ENCODE results near the gene MGMT. TPM values are rescaled to one million over a fixed set of nuclear protein-coding genes. Genes with fewer than 3 reads are reported as not detected.

Gene MGMT
- total and polyA plus RNA-seq, 7 donors = 4.2 to 13.3 (median 7.5) TPM

DNA sequence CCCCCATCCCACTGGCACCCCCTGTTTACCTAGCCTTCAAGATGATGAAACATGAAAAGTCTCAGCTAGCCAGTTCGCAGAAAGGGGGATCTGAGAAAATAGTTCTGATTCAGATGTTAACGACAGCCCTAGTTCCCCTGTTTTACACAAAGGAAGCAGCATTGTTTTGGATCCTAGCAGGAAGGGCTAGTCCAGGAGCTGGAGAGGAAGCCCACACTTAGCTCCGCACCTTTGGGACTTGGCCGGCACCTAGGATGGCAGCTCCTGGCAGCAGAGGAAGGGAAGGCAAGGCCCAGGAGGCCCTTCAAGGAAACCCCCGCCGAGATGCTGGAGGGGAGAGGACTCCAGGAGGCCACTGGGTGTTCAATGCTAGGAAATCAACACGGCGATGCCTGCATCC lies 29.0 kb upstream of the MGMT start:
- TF ChIP-seq, protein P1, sequence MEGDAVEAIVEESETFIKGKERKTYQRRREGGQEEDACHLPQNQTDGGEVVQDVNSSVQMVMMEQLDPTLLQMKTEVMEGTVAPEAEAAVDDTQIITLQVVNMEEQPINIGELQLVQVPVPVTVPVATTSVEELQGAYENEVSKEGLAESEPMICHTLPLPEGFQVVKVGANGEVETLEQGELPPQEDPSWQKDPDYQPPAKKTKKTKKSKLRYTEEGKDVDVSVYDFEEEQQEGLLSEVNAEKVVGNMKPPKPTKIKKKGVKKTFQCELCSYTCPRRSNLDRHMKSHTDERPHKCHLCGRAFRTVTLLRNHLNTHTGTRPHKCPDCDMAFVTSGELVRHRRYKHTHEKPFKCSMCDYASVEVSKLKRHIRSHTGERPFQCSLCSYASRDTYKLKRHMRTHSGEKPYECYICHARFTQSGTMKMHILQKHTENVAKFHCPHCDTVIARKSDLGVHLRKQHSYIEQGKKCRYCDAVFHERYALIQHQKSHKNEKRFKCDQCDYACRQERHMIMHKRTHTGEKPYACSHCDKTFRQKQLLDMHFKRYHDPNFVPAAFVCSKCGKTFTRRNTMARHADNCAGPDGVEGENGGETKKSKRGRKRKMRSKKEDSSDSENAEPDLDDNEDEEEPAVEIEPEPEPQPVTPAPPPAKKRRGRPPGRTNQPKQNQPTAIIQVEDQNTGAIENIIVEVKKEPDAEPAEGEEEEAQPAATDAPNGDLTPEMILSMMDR (IDR thresholded peaks at IDR 0.05) = no peak
- DNase-seq (no peak), ATAC-seq (no peak)
- 73 to 80% (median 74%) methylated on average over 8 of the region's 8 CpGs for WGBS, 3 donors
- Histone ChIP-seq H3K9me3 (no peaks in the 10 kb centered on the region), H3K27me3 (ENCODE audit: insufficient read depth in 3 of 3, low read length in 2 of 3) (no peaks in the 10 kb centered on the region), H3K36me3 (ENCODE audit: insufficient read depth in 1 of 2, low read depth in 1 of 2) (no peaks in the 10 kb centered on the region), H3K27ac (no peak overlapping the region), H3K4me1 (no peaks in the 10 kb centered on the region), H3K4me3 (no peak overlapping the region)
- intact Hi-C loops (cut with DNase I) = no loop called here

DNA sequence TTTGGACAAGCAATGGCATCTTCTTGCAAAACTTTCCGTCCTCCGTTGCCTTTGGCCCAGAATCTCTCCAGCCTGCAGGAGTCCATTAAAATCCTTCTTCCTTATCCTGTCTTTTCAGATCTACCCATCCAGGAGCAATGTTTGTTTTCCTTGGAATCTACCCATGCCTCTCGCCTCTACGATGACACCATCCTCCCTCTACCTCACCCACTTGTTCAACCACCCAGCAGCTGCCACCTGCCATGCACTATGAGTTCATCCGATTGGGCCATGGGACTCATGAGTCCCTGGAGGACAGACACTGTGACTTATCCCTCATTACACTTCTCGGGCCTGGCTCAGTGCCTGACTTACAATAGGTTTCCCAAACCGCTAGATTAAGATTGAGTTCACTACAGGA lies 26.8 kb upstream of the MGMT start:
- 59 to 71% (median 61%) methylated on average over 7 of the region's 7 CpGs for WGBS, 3 donors
- H3K27ac ChIP-seq = no peak overlapping the region
- no peaks in the 10 kb centered on the region for H3K4me1 ChIP-seq
- TF ChIP-seq, protein P1 (IDR thresholded peaks at IDR 0.05) = no peak
- DNase-seq (no peak), ATAC-seq (no peak)
- H3K4me3 ChIP-seq = no peak overlapping the region
- intact Hi-C loops (cut with DNase I) = no loop called here
- no peaks in the 10 kb centered on the region for H3K27me3 ChIP-seq (ENCODE audit: insufficient read depth in 3 of 3, low read length in 2 of 3)
- no peaks in the 10 kb centered on the region for H3K36me3 ChIP-seq (ENCODE audit: insufficient read depth in 1 of 2, low read depth in 1 of 2)
- H3K9me3 ChIP-seq = no peaks in the 10 kb centered on the region

DNA sequence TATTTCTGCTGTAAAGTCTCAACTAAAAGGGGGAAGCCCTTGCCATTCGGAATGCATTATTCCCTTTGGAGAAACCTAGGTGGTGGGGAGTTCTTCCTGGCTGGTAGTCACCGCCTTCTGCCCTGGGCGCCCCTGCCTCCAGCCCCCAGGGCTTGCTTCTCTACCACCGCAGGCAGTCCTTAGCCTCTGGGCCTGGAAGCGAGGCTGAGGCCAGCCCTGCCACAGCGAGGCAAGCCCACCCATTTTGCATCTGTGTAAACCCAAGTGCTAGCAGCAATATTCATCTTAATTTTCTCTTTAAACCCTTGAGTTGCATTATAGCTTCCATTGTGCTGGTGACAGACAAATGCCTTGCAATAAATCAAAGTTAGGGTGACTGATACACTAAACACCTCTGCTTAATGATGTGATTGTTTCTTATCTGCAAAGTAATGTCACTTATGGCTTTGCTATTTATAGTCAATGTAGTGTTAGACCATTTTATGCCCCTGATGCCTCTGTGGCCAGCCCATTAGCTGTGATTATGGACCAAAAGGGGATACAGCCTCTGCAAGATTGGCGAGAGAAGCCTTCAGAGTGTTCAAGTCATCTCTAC lies 26.2 kb upstream of the MGMT start:
- DNase-seq (no peak), ATAC-seq (no peak)
- intact Hi-C loops (cut with DNase I) = no loop called here
- no peaks in the 10 kb centered on the region for H3K27me3 ChIP-seq (ENCODE audit: insufficient read depth in 3 of 3, low read length in 2 of 3)
- no peaks in the 10 kb centered on the region for H3K4me1 ChIP-seq
- 90 to 98% (median 93%) methylated on average over 7 of the region's 7 CpGs for WGBS, 3 donors
- no peaks in the 10 kb centered on the region for H3K36me3 ChIP-seq (ENCODE audit: insufficient read depth in 1 of 2, low read depth in 1 of 2)
- no peak overlapping the region for H3K27ac ChIP-seq
- TF ChIP-seq, protein P1 (IDR thresholded peaks at IDR 0.05) = no peak
- no peaks in the 10 kb centered on the region for H3K9me3 ChIP-seq
- H3K4me3 ChIP-seq = no peak overlapping the region

DNA sequence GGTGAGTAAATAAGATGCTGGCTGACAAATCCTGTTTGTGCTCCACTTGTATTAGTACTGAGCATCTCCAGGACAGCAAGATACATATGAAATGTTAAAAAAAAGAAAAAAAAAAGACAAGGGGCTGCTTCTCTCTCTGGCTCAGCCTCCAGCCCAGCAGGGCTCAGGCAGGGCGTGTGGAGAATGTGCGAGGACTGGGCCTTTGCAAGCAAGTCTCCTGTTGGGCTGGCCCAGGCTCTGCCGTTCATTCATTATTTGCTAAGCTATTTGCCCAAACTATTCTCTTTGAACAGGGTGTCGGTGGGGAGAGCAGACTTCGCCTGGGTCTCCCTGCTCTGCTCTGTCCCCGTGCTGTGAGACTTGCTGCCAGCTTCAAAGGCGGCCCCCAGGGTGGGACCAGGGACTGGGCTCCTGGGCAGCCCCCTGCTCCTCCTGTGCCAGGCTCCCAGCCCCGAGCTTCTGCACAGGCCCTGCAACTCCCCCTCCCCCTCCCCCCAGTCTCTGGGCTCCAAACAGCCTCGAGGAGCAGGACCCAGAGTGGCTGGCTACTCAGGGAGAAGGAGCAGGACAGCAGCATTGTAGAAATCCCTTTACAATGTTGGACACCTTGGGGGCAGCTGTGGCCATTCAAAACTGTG lies 25.6 kb upstream of the MGMT start:
- no peak for DNase-seq
- no peaks in the 10 kb centered on the region for H3K9me3 ChIP-seq
- H3K27me3 ChIP-seq (ENCODE audit: insufficient read depth in 3 of 3, low read length in 2 of 3) = no peaks in the 10 kb centered on the region
- no peaks in the 10 kb centered on the region for H3K4me1 ChIP-seq
- intact Hi-C loops (cut with DNase I) = no loop called here
- no peak for ATAC-seq
- no peak overlapping the region for H3K27ac ChIP-seq
- no peaks in the 10 kb centered on the region for H3K36me3 ChIP-seq (ENCODE audit: insufficient read depth in 1 of 2, low read depth in 1 of 2)
- 82 to 88% (median 85%) methylated on average over 9 of the region's 9 CpGs for WGBS, 3 donors
- TF ChIP-seq, protein P1 (IDR thresholded peaks at IDR 0.05) = no peak
- no peak overlapping the region for H3K4me3 ChIP-seq

DNA sequence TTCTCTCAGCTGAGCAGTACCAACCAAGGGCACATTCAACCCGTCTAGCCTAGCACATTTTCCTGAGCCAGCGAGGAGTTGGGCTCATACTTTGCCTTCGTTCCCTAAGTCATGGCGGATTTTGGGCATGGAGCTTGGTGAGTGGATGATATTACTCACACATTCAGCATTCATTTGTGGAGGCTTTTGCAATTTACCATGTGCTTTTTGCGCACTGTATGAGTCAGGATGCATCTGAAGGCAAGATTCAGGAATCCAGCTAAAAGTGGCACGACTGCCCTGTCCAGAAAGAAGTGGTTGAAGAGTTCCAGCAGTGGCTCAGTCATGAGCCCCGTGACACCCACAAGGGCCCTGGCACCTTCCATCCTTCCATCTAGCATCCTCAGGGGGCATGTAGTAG lies 24.2 kb upstream of the MGMT start:
- Histone ChIP-seq H3K9me3 (no peaks in the 10 kb centered on the region), H3K27me3 (ENCODE audit: insufficient read depth in 3 of 3, low read length in 2 of 3) (no peaks in the 10 kb centered on the region), H3K4me3 (no peak overlapping the region), H3K36me3 (ENCODE audit: insufficient read depth in 1 of 2, low read depth in 1 of 2) (no peaks in the 10 kb centered on the region), H3K27ac (no peak overlapping the region), H3K4me1 (no peaks in the 10 kb centered on the region)
- DNase-seq (no peak), ATAC-seq (no peak)
- TF ChIP-seq, protein P1 (IDR thresholded peaks at IDR 0.05) = no peak
- intact Hi-C loops (cut with DNase I) = no loop called here
- 61 to 73% (median 71%) methylated on average over 7 of the region's 7 CpGs for WGBS, 3 donors
